Suprapubic skin (tissue), 4 donors: Measurements from ENCODE around the gene LRP1B. TPM values are rescaled to one million over a fixed set of nuclear protein-coding genes. Genes with fewer than 3 reads are reported as not detected.
A peak's percentile ranks its signal among the peaks of the same experiment; 100 is the strongest.

Source experiments
- DNase-seq, 2 donors: peaks; one replicate each; pipeline ENCODE4 v3.0.0-alpha.2; 2019; ENCODE audit warnings: low spot score in 2 of 2
- H3K27ac ChIP-seq: fragments of 200-600 bp; sonication (generic); one replicate; pipeline ENCODE4 v1.5.1; 2019
- H3K27me3 ChIP-seq: fragments of 200-600 bp; sonication (generic); one replicate; pipeline ENCODE4 v1.5.1; 2019
- H3K36me3 ChIP-seq: fragments of 200-600 bp; sonication (generic); one replicate; pipeline ENCODE4 v1.5.1; 2019
- H3K4me1 ChIP-seq: fragments of 200-600 bp; sonication (generic); one replicate; pipeline ENCODE4 v1.5.1; 2019
- H3K4me3 ChIP-seq: fragments of 200-600 bp; sonication (generic); one replicate; pipeline ENCODE4 v1.5.1; 2019; ENCODE audit warnings: mild to moderate bottlenecking
- H3K9me3 ChIP-seq: fragments of 200-600 bp; sonication (generic); one replicate; pipeline ENCODE4 v1.5.1; 2019
- EP300 ChIP-seq: sonication (generic); formaldehyde crosslinking; IDR thresholded peaks from one replicate; pipeline ENCODE4 v1.6.1; 2017; ENCODE audit warnings: antibody characterized with exemption
- POLR2A ChIP-seq, 2 donors: fragments of 450-650 bp; IDR thresholded peaks; one replicate each; pipeline ENCODE4 v1.6.1; 2017; ENCODE audit warnings: antibody characterized with exemption in 2 of 2, mild to moderate bottlenecking in 2 of 2, moderate library complexity in 2 of 2
- POLR2AphosphoS5 ChIP-seq, 3 donors: sonication (generic); formaldehyde crosslinking; IDR thresholded peaks; one replicate each; pipeline ENCODE4 v1.6.1; 2017; ENCODE audit warnings: antibody characterized with exemption in 3 of 3
- WGBS: methylation state at CpG from one replicate; pipeline ENCODE4 v1.1.5; 2018; 5-methylcytosine and 5-hydroxymethylcytosine counted together
- total RNA-seq, 4 donors: library from RNA; depleted of rRNA; stranded (reverse); fragments of >200 nt; gene quantifications; one replicate each; pipeline ENCODE4 v1.1.0, GENCODE V29; 2016
- TF ChIP-seq, protein P1 (sequence below), 2 donors: fragments of 200-600 bp in 1 of 2; fragments of 450-650 bp in 1 of 2; sonication (generic) in 1 of 2; IDR thresholded peaks; one replicate each; pipeline ENCODE4 v1.5.1; 2016 to 2019; ENCODE audit warnings: antibody characterized with exemption in 2 of 2, mild to moderate bottlenecking in 1 of 2, moderate library complexity in 1 of 2

The LRP1B gene
- total RNA-seq, 4 donors from 2014 or later, result 0.11 to 2.7 (median 1.3) TPM

DNA sequence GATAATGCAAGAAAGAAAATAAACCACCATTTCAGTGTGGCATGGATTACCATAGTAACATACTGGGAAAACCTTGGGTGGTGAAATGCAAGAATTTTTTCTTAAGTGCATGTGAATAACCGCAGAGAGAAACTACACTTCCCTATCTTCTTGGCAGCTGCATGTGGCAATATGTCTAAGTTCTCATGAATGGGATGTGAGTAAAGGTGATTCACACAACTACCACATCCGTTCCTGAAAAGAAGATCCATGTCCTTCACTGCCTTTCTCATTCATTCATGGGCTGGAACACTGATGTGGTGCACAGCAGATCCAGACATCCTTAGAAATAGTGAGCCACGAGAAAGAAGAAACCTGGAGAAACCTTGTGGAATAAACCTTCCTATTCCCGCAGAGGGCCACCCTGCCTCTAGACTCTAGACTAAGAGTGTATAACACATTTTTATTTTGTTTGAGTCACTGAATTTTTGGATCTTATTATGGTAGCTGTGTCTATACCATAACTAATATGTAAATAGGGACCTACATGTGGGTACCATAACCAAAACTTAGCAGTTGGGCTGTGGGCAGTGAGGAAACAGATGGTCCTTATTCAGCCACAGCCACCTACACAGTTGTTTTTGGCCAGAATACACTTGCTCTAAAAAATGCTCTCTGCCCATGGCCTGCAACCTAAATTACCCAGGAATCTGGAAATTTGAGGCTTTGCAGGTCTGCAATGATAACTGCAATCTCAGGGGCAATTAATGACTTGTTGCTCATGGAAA, 573.3 kb downstream of the LRP1B start:
- TF ChIP-seq POLR2A (IDR thresholded peaks at IDR 0.05) (no peak), EP300 (no peak), POLR2AphosphoS5 (IDR thresholded peaks at IDR 0.05) (no peak)
- TF ChIP-seq, protein P1, sequence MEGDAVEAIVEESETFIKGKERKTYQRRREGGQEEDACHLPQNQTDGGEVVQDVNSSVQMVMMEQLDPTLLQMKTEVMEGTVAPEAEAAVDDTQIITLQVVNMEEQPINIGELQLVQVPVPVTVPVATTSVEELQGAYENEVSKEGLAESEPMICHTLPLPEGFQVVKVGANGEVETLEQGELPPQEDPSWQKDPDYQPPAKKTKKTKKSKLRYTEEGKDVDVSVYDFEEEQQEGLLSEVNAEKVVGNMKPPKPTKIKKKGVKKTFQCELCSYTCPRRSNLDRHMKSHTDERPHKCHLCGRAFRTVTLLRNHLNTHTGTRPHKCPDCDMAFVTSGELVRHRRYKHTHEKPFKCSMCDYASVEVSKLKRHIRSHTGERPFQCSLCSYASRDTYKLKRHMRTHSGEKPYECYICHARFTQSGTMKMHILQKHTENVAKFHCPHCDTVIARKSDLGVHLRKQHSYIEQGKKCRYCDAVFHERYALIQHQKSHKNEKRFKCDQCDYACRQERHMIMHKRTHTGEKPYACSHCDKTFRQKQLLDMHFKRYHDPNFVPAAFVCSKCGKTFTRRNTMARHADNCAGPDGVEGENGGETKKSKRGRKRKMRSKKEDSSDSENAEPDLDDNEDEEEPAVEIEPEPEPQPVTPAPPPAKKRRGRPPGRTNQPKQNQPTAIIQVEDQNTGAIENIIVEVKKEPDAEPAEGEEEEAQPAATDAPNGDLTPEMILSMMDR (IDR thresholded peaks at IDR 0.05), result no peak
- Histone ChIP-seq H3K36me3 (no peaks in the 10 kb centered on the region), H3K4me1 (no peaks in the 10 kb centered on the region), H3K27ac (no peak overlapping the region), H3K27me3 (no peaks in the 10 kb centered on the region), H3K9me3 (no peaks in the 10 kb centered on the region), H3K4me3 (no peak overlapping the region)
- DNase-seq, result no peak
- WGBS, result 80% methylated on average over 4 of the region's 4 CpGs

DNA sequence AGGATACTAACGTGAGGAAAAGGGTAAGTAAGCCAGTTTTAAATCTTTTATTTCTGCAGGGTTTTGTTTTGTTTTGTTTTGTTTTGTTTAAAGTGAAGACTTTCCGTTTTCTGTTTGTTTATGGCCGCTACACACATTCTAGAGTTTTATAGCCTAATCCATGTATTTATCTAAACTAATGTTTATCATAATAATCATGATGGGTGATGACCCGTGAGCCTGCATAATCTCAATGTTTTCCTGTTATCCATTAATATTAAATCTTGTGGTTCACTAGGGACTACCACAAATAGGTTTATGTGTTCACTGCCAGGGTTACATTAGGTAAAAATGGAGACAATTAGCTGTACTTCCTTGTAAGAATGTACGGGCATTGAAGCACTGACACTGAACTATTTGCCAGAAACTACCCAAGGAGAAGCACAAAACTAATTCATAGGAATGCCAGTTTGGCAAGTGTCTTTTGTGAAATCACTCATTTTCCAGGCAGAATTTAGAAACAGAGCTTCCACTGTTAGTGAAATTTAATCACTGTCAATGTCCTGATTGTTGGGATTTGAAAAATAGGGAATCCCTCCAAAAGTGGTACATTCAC, 574.8 kb downstream of the LRP1B start:
- 51% methylated on average over 5 of the region's 5 CpGs for WGBS
- Histone ChIP-seq H3K4me3 (no peak overlapping the region), H3K9me3 (no peaks in the 10 kb centered on the region), H3K4me1 (no peaks in the 10 kb centered on the region), H3K27me3 (no peaks in the 10 kb centered on the region), H3K36me3 (no peaks in the 10 kb centered on the region), H3K27ac (no peak overlapping the region)
- no peak for DNase-seq
- TF ChIP-seq, protein P1 (IDR thresholded peaks at IDR 0.05), result no peak
- TF ChIP-seq EP300, result no peak
- TF ChIP-seq POLR2AphosphoS5 (IDR thresholded peaks at IDR 0.05), result no peak
- no peak for TF ChIP-seq POLR2A (IDR thresholded peaks at IDR 0.05)

DNA sequence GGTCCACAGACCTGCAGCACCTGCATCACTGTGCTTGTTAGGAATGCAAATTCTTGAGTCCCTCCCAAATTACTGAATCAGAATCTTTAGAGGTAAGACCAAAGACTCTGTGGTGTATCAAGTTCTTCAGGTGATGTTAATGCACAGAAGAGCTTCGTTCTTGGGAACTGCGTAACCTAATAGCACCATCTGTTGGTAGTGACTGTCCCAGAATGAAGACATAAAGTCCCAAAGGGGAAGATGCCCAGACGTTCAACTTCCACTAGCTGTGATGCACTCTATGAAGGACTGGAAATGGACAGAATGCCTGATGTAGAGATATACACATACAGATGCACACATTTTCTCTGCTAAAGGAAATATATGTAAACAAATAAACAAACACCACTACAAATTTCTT, 576.0 kb downstream of the LRP1B start:
- no peak overlapping the region for H3K27ac ChIP-seq
- no peaks in the 10 kb centered on the region for H3K9me3 ChIP-seq
- no peak overlapping the region for H3K4me3 ChIP-seq
- H3K27me3 ChIP-seq, result no peaks in the 10 kb centered on the region
- 14% methylated on average over 3 of the region's 3 CpGs for WGBS
- DNase-seq, result no peak
- H3K4me1 ChIP-seq, result no peaks in the 10 kb centered on the region
- H3K36me3 ChIP-seq, result no peaks in the 10 kb centered on the region
- TF ChIP-seq, protein P1 (IDR thresholded peaks at IDR 0.05), result peak in 1 of 2 donors; percentile 7
- TF ChIP-seq POLR2AphosphoS5 (IDR thresholded peaks at IDR 0.05), result no peak

DNA sequence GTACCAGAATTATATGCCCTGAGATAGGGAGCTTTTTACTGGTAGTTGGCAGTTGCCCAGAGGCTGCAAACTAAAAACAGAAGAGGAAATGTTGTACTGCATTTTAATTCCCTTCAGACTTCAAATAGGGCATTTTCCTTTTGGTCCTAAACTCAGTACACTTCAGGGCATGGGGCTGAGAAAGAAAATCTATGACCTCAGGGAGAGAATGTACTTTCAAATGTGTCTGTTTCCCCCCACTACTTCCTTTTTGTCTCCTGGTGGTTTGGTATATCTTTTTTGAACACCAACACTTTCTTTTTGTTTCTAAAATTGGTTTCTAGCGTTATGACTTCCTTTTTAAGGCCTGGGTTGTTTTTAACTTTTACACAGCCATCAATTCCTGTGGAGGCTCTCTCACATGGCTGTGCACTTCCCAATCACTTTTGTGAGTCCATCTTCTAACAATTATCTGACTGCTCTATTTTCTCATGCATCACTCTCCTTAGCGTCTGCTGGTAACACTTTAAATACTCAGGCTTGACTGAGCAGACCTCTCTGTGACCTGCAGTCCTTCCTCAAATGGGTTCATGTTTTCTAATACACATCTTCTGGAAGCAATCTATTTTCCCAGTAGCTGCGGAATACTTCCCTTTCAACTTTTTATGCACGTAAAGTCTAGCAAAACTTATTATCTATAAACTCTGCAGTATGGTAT, 596.0 kb downstream of the LRP1B start:
- 56% methylated on average over 4 of the region's 4 CpGs for WGBS
- Histone ChIP-seq H3K4me1 (no peaks in the 10 kb centered on the region), H3K9me3 (no peaks in the 10 kb centered on the region), H3K36me3 (no peaks in the 10 kb centered on the region), H3K27me3 (no peaks in the 10 kb centered on the region), H3K27ac (no peak overlapping the region), H3K4me3 (no peak overlapping the region)
- no peak for DNase-seq
- TF ChIP-seq POLR2A (IDR thresholded peaks at IDR 0.05), result no peak
- no peak for TF ChIP-seq POLR2AphosphoS5 (IDR thresholded peaks at IDR 0.05)

DNA sequence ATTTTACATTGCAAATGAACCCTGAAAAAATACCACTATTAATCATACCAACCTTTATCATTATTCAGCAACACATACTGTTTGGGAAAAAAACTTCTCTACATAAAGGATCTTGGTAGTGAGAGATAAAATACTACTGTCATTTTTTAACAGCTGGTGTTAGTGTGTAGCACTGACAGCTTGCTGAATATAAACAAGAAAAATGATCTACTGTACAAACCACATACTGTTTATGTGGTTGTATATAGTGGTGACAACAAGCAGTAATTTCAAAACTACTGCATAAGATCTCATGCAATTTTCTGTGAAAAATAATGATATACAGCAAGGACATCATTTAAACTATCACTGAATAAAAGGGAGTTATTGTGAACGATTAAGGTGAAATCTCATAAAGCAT, 601.2 kb downstream of the LRP1B start:
- no peak for DNase-seq
- WGBS, result 65% methylated on average over 1 of the region's 1 CpG
- Histone ChIP-seq H3K4me1 (no peaks in the 10 kb centered on the region), H3K36me3 (no peaks in the 10 kb centered on the region), H3K27ac (no peak overlapping the region), H3K27me3 (no peaks in the 10 kb centered on the region), H3K4me3 (no peak overlapping the region), H3K9me3 (no peaks in the 10 kb centered on the region)
- no peak for TF ChIP-seq POLR2A (IDR thresholded peaks at IDR 0.05)
- TF ChIP-seq, protein P1 (IDR thresholded peaks at IDR 0.05), result no peak
- no peak for TF ChIP-seq POLR2AphosphoS5 (IDR thresholded peaks at IDR 0.05)
- TF ChIP-seq EP300, result no peak
